Measurements from ENCODE around the gene SLC9B2. TPM values are rescaled to one million over a fixed set of nuclear protein-coding genes. Genes with fewer than 3 reads are reported as not detected.

The SLC9B2 gene
- 95.7 TPM for total RNA-seq

DNA sequence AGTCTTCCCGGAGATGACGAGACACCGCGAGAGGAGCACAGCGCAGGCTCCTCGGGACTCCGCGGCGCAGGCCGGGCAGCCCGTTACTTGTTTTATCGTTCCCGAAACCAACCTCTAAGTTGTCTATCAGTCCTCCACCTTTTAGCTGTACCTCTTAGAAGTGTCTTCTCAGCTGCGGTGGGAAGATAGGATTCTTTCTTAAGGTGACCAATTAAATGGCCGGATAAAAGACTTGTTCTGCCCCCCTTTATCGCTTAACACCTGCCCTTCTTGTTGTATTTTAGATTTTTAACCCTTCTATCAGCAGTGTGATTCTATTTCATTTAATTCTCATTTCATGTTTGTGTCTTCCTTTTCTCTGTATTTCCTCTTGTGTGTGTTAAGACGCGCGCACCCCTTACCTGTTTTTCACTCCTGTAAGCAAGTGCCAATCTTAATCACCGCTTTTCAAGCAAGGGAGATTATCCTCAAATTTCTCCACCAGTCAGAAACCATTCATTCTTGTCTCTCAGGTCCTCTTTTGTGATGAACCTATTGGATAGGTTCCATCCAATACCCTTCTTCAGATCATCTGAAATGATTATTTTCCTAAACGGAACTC is at the start of gene SLC9B2:
Gene SLC9B2 (minus strand): TSS at position 15 of the 601 bp plus-strand sequence. CDS start 9,211 bp downstream, outside the sequence.

GRCh38 chr4:103099691-103100392 is 23.3 kb upstream of the SLC9B2 start, which contains the start of gene BDH2:
Gene BDH2, minus strand, starts transcription at chr4:103099834. Its CDS starts 3,580 bp downstream, at chr4:103096254.

DNA sequence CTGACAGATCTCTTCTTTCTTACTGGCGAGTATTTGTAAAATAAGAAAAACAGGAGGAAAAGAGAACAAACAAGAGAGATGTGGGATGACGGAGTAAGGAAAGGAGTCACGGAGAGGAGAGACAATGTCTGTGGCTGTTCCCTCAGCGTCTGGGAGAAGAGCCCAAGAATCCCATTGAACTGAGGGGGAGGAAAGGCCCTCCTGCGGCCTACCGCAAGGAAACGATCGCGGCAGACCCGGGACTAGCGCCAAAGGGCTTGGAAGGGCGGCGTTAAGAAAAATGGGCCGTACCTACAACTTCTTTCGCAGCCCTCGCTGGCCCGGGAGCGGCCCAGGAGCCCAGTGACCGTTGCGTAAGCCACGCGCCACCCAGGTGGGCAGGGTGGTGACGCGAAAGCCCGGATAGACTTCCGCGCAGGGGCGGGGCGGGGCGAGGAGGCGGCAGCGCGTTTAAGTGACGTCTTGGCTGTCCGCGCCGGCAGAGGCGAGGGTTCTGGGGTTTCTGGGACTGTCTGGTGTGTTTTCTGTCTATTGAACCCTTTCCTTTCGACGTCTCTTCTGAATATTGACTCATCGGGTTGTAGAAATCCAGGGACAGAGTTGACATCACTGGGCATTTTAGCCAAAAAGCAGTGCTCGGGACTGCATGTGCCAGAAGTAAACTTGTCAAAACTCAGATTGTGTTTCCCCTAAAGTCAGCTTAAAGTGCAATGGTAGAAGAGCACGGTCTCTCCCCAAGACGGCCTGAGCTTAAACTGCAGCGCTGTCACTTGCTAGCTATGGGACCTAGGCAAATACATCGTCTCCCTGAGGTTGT is 57.0 kb downstream of the SLC9B2 start, which contains the start of gene SLC9B1:
Gene SLC9B1 (minus strand): TSS at position 398 of the 817 bp plus-strand sequence. CDS start 27,994 bp downstream, outside the sequence.

Other genes with a start within 250 kb of the SLC9B2 start
- 334 TPM for gene UBE2D3, start 249.2 kb downstream of the SLC9B2 start, total RNA-seq
- 56.3 TPM for gene CISD2, start 207.8 kb downstream of the SLC9B2 start, total RNA-seq
- 3.7 TPM for gene SLC9B1, start 57.1 kb downstream of the SLC9B2 start, total RNA-seq
- gene BDH2, start 23.1 kb upstream of the SLC9B2 start, total RNA-seq, result 19.8 TPM
- 8.3 TPM for gene CENPE, start 121.6 kb upstream of the SLC9B2 start, total RNA-seq

Data from diencephalon (tissue), 1 donor.